ENCODE data around the gene PDS5A. TPM values are rescaled to one million over a fixed set of nuclear protein-coding genes. Genes with fewer than 3 reads are reported as not detected.
"Not testable (repeated sequence)": the region's sequence is repeated elsewhere in the genome, so short reads cannot be mapped to it uniquely, and the experiment has no call there.

PDS5A gene
- total RNA-seq, 1 donor, result 78.4 TPM

DNA sequence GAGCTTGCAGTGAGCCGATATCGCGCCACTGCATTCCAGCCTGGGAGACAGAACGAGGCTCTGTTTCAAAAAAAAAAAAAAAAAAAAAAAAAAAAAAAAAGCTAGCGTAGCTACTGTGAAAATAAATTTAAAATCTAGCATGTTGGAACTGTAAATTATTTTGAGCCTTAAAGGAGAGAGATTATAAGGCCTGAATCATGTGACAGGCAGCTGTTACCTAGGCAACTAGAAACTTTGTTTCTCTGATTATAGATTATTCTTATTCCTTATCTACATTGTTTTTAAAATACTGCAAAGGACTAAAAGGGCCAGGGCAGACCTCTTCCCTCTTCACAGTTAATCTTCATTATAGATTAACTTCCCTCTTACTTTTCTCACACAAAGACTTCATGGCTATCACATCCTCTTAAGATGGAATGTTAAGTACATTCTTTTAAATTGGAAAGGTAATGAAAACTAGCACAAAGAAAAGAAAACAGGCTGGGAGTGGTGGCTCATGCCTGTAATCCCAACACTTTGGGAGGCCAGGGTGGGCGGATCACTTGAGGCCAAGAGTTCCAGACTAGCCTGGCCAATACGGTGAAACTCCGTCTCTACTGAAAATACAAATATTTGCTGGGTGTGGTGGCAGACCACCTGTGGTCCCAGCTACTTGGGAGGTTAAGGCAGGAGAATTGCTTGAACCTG lies 21.1 kb upstream of the PDS5A start:
- no peak overlapping the region for H3K4me3 ChIP-seq (ENCODE audit: low read depth, low read length)
- DNase-seq (ENCODE audit: low read depth), result no peak
- TF ChIP-seq, protein P1, sequence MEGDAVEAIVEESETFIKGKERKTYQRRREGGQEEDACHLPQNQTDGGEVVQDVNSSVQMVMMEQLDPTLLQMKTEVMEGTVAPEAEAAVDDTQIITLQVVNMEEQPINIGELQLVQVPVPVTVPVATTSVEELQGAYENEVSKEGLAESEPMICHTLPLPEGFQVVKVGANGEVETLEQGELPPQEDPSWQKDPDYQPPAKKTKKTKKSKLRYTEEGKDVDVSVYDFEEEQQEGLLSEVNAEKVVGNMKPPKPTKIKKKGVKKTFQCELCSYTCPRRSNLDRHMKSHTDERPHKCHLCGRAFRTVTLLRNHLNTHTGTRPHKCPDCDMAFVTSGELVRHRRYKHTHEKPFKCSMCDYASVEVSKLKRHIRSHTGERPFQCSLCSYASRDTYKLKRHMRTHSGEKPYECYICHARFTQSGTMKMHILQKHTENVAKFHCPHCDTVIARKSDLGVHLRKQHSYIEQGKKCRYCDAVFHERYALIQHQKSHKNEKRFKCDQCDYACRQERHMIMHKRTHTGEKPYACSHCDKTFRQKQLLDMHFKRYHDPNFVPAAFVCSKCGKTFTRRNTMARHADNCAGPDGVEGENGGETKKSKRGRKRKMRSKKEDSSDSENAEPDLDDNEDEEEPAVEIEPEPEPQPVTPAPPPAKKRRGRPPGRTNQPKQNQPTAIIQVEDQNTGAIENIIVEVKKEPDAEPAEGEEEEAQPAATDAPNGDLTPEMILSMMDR (IDR thresholded peaks at IDR 0.05; ENCODE audit: insufficient read depth, low read length), result no peak

DNA sequence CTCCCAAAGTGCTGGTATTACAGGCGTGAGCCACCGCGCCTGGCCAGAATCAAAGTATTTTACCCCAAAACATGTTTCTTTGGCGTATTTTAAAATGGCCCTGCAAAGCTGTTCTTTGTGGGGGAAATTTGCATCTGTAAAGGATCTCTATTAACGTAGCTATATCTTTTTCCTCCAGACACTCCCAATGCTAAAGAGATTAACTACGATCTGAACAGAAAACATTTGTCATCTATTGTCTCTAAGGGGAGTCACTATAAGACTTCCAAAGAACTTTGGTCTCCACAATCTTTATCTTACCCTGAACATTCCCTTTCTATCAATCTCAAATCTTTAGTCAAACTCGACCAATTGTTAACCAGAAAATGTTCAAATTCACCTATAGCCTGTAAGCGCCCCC lies 19.1 kb upstream of the PDS5A start:
- DNase-seq (ENCODE audit: low read depth), result no peak
- TF ChIP-seq, protein P1 (IDR thresholded peaks at IDR 0.05; ENCODE audit: insufficient read depth, low read length), result no peak
- H3K4me3 ChIP-seq (ENCODE audit: low read depth, low read length), result no peak overlapping the region

DNA sequence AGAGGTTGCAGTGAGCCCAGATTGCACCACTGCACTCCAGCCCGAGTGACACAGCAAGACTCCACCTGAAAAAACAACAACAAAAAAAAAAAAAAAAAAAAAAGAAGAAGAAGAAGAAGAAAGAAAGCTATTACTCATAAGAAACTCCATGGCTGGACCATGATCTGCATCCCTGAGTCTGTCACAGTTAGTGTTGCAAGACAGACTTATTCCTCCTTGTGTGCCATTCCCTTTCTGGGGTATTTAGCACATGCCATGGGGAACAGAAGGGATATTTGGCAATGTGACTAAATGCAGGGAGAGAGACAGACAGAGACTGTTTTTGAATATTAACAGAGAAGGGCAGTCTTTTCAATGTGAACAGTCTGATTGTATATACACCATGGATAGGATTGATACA lies 16.7 kb upstream of the PDS5A start:
- TF ChIP-seq, protein P1 (IDR thresholded peaks at IDR 0.05; ENCODE audit: insufficient read depth, low read length), result no peak
- no peak overlapping the region for H3K4me3 ChIP-seq (ENCODE audit: low read depth, low read length)
- no peak for DNase-seq (ENCODE audit: low read depth)

DNA sequence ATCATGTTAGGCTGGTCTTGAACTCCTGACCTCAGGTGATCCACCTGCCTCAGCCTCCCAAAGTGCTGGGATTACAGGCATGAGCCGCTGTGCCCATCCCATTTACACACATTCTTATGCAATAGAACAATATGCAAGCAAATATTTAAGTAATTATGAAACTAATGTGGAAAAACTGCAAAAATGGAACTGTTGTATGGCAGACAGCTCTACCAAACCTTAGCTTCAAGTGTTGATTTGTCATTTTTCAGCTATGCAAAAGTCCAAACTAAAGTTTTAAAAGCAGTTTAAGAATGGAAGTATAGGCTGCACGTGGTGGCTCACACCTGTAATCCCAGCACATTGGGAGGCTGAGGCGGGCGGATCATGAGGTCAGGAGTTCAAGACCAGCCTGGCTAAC lies 11.7 kb upstream of the PDS5A start:
- DNase-seq (ENCODE audit: low read depth), result not testable (repeated sequence)

DNA sequence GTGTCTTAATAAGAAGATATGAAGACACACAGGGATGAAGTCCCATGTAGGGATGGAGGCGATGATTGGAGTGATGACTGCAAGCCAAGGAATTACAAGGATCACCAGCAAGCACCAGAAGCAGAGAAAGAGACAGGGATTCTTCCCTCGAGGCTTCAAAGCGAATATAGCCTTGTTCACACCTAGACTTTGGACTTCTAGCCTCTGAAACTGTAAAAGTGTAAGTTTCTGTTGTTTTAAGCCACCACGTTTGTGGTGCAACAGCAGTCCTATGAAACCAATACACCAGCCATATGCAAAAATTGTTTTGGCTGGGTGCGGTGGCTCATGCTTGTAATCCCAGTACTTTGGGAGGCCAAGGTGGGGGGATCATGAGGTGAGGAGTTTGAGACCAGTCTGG lies 9.8 kb upstream of the PDS5A start:
- TF ChIP-seq, protein P1 (IDR thresholded peaks at IDR 0.05; ENCODE audit: insufficient read depth, low read length), result no peak
- no peak overlapping the region for H3K4me3 ChIP-seq (ENCODE audit: low read depth, low read length)
- no peak for DNase-seq (ENCODE audit: low read depth)

More for the DNA sequence above, 11.7 kb upstream of the PDS5A start:
- H3K4me3 ChIP-seq (ENCODE audit: low read depth, low read length), result not testable (repeated sequence)

DNA sequence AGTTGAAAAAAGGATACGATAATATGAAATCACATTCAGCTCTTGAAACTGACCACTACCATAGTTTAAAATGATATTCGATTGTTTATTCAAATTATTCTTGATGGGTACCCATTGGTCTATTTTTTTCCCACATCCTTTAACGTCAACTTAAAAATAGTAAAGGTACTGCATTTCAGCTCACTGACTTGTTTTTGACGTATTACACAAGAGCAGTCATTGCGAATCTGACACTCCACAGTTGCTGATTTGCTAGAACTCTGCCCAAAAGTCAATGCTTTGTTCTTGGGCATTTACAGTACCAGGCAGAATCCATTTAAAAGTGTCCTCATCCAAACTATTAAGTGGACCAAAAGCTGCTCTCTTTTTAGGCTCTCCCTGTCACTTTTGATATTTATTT lies 1.2 kb upstream of the PDS5A start:
- TF ChIP-seq, protein P1 (IDR thresholded peaks at IDR 0.05; ENCODE audit: insufficient read depth, low read length), result no peak
- H3K4me3 ChIP-seq (ENCODE audit: low read depth, low read length), result no peak overlapping the region
- no peak for DNase-seq (ENCODE audit: low read depth)

DNA sequence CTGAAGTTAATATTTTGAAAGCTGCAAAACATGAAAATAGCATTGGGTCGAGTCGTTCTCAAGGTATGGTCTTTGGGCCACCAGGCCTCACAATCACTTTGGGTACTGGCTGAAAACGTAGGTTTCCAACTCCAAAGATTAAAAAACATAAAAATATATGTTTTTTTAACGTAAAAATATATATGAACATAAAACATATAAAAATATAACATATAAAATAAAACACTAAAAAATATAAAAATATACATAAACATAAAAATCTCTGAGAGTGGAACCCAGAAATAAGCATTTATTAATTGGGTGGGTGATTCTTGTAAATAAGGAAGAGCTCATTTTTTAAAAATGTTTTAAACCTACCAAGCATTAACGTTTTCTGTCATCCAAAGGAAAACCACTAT lies 666 bp upstream of the PDS5A start:
- H3K4me3 ChIP-seq (ENCODE audit: low read depth, low read length), result peak overlapping the region; percentile 80
- DNase-seq (ENCODE audit: low read depth), result no peak
- TF ChIP-seq, protein P1 (IDR thresholded peaks at IDR 0.05; ENCODE audit: insufficient read depth, low read length), result no peak
